SK-N-SH treated with all-trans-retinoic acid at 6 μM for 48 hours (cell line): ENCODE data around the gene PLPP3.
A peak's percentile ranks its signal among the peaks of the same experiment; 100 is the strongest.

Experiments used
- ATAC-seq: fragments of 200-7000 bp; cut with Tn5 transposase; 3 replicates; pipeline ENCODE4 v1.9.1; 2020; ENCODE audit warnings: mild to moderate bottlenecking, moderate library complexity
- BACH2 ChIP-seq: fragments of 250-450 bp; sonication (Bioruptor Pico); IDR thresholded peaks from 2 replicates; pipeline ENCODE4 v1.9.0; 2021; ENCODE audit warnings: mild to moderate bottlenecking, borderline replicate concordance
- CREB5 ChIP-seq: fragments of 250-450 bp; sonication (Bioruptor Pico); IDR thresholded peaks from 2 replicates; pipeline ENCODE4 v1.5.1; 2020; ENCODE audit warnings: low read depth, mild to moderate bottlenecking, moderate library complexity
- CSDC2 ChIP-seq: fragments of 250-450 bp; sonication (Bioruptor Pico); IDR thresholded peaks from 2 replicates; pipeline ENCODE4 v1.5.0; 2020; ENCODE audit warnings: mild to moderate bottlenecking, moderate library complexity
- CSRNP3 ChIP-seq: fragments of 250-450 bp; sonication (Bioruptor Pico); IDR thresholded peaks from 2 replicates; pipeline ENCODE4 v1.5.1; 2021; ENCODE audit warnings: mild to moderate bottlenecking, moderate library complexity
- GLIS3 ChIP-seq: fragments of 250-450 bp; sonication (Bioruptor Pico); IDR thresholded peaks from 2 replicates; pipeline ENCODE4 v1.5.0; 2020; ENCODE audit warnings: mild to moderate bottlenecking, moderate library complexity
- ISL1 ChIP-seq: fragments of 250-450 bp; sonication (Bioruptor Pico); IDR thresholded peaks from 2 replicates; pipeline ENCODE4 v2.1.2; 2022; ENCODE audit warnings: mild to moderate bottlenecking, moderate library complexity
- OSR1 ChIP-seq: fragments of 250-450 bp; sonication (Bioruptor Pico); IDR thresholded peaks from 2 replicates; pipeline ENCODE4 v1.8.0; 2022; ENCODE audit warnings: moderate library complexity, mild to moderate bottlenecking, inconsistent platforms
- PATZ1 ChIP-seq: fragments of 250-450 bp; sonication (Bioruptor Pico); IDR thresholded peaks from 2 replicates; pipeline ENCODE4 v1.8.0; 2020; ENCODE audit warnings: mild to moderate bottlenecking, moderate library complexity, borderline replicate concordance
- POU6F1 ChIP-seq: fragments of 250-450 bp; sonication (Bioruptor Pico); IDR thresholded peaks from 2 replicates; pipeline ENCODE4 v1.8.0; 2021; ENCODE audit warnings: low read depth, mild to moderate bottlenecking, moderate library complexity, borderline replicate concordance
- PPARA ChIP-seq: fragments of 250-450 bp; sonication (Bioruptor Pico); IDR thresholded peaks from 2 replicates; pipeline ENCODE4 v1.5.0; 2020; ENCODE audit warnings: mild to moderate bottlenecking, borderline replicate concordance
- RARB ChIP-seq: fragments of 250-450 bp; sonication (Bioruptor Pico); IDR thresholded peaks from 2 replicates; pipeline ENCODE4 v1.8.0; 2021; ENCODE audit warnings: mild to moderate bottlenecking, moderate library complexity
- SNAI2 ChIP-seq: fragments of 250-450 bp; sonication (Bioruptor Pico); IDR thresholded peaks from 2 replicates; pipeline ENCODE4 v1.5.0; 2020; ENCODE audit warnings: mild to moderate bottlenecking, moderate library complexity
- TOX ChIP-seq: fragments of 250-450 bp; sonication (Bioruptor Pico); IDR thresholded peaks from 2 replicates; pipeline ENCODE4 v1.8.0; 2021; ENCODE audit warnings: mild to moderate bottlenecking, moderate library complexity, borderline replicate concordance
- ZC3H10 ChIP-seq: fragments of 250-450 bp; sonication (Bioruptor Pico); IDR thresholded peaks from 2 replicates; pipeline ENCODE4 v1.5.1; 2021; ENCODE audit warnings: mild to moderate bottlenecking, moderate library complexity
- ZFP3 ChIP-seq: fragments of 250-450 bp; sonication (Bioruptor Pico); IDR thresholded peaks from 2 replicates; pipeline ENCODE4 v1.5.0; 2020; ENCODE audit warnings: mild to moderate bottlenecking, moderate library complexity
- ZFP30 ChIP-seq: fragments of 450-650 bp; formaldehyde crosslinking; IDR thresholded peaks from 2 replicates; pipeline ENCODE4 v1.5.0; 2022; ENCODE audit warnings: mild to moderate bottlenecking, moderate library complexity
- ZNF565 ChIP-seq: fragments of 450-650 bp; formaldehyde crosslinking; conservative IDR thresholded peaks from 2 replicates; pipeline ENCODE4 v1.5.0; 2020; ENCODE audit warnings: low read depth, mild to moderate bottlenecking, moderate library complexity
- ZNF70 ChIP-seq: fragments of 450-650 bp; formaldehyde crosslinking; IDR thresholded peaks from 2 replicates; pipeline ENCODE4 v1.5.0; 2020; ENCODE audit warnings: mild to moderate bottlenecking, moderate library complexity
- ZNF8 ChIP-seq: fragments of 450-650 bp; formaldehyde crosslinking; IDR thresholded peaks from 2 replicates; pipeline ENCODE4 v1.5.0; 2020; ENCODE audit warnings: mild to moderate bottlenecking, moderate library complexity

PLPP3 gene

GRCh38 chr1:56496158-56496557 lies 83.2 kb downstream of the PLPP3 start:
- TF ChIP-seq ZNF8 (CRISPR knock-in tag) (no peak), PPARA (CRISPR knock-in tag) (no peak), CSRNP3 (CRISPR knock-in tag) (no peak), ZNF70 (CRISPR knock-in tag) (no peak), OSR1 (CRISPR knock-in tag) (no peak)
- no peak for ATAC-seq

- no peak for TF ChIP-seq PPARA (CRISPR knock-in tag)
- TF ChIP-seq RARB: no peak
- TF ChIP-seq GLIS3 (CRISPR knock-in tag): no peak
- ATAC-seq: no peak
Observed at GRCh38 chr1:56495538-56495937, 83.8 kb downstream of the PLPP3 start.

GRCh38 chr1:56494306-56494705 lies 85.1 kb downstream of the PLPP3 start:
- ATAC-seq: no peak

GRCh38 chr1:56493826-56494225 lies 85.5 kb downstream of the PLPP3 start:
- TF ChIP-seq OSR1 (CRISPR knock-in tag) (no peak), ZNF8 (CRISPR knock-in tag) (no peak), GLIS3 (CRISPR knock-in tag) (no peak), SNAI2 (CRISPR knock-in tag) (no peak), CSDC2 (CRISPR knock-in tag) (no peak), ZC3H10 (CRISPR knock-in tag) (no peak), ZNF565 (CRISPR knock-in tag) (no peak), CREB5 (CRISPR knock-in tag) (no peak), ZFP3 (CRISPR knock-in tag) (no peak), ISL1 (CRISPR knock-in tag) (no peak), PATZ1 (no peak), BACH2 (CRISPR knock-in tag) (no peak)
- ATAC-seq: no peak

More at GRCh38 chr1:56494306-56494705, 85.1 kb downstream of the PLPP3 start:
- no peak for TF ChIP-seq SNAI2 (CRISPR knock-in tag)
- TF ChIP-seq, all 23 proteins: peak for 0

GRCh38 chr1:56491441-56491840 lies 87.9 kb downstream of the PLPP3 start:
- TF ChIP-seq ISL1 (CRISPR knock-in tag) (no peak), CSRNP3 (CRISPR knock-in tag) (no peak), POU6F1 (no peak), ZFP30 (no peak), RARB (no peak), ZNF8 (CRISPR knock-in tag) (no peak)
- peak; percentile 46 for ATAC-seq

GRCh38 chr1:56490619-56491018 lies 88.7 kb downstream of the PLPP3 start:
- ATAC-seq: no peak
- TF ChIP-seq ZFP3 (CRISPR knock-in tag) (no peak), GLIS3 (CRISPR knock-in tag) (no peak), RARB (no peak), OSR1 (CRISPR knock-in tag) (no peak), PATZ1 (no peak), ZFP30 (no peak), TOX (CRISPR knock-in tag) (no peak), PPARA (CRISPR knock-in tag) (no peak), CREB5 (CRISPR knock-in tag) (no peak)
